Camera-type eye (tissue), 1 donor: ENCODE results near the gene GNPAT. TPM values are rescaled to one million over a fixed set of nuclear protein-coding genes. Genes with fewer than 3 reads are reported as not detected.

ENCODE experiments used
- total RNA-seq: library from RNA; depleted of rRNA; stranded (reverse); fragments of >200 nt; gene quantifications from one replicate; pipeline ENCODE4 v1.2.3, GENCODE V29; 2014

GNPAT gene
- 44.4 TPM for total RNA-seq

GRCh38 chr1:231240883-231241735 is at the start of gene GNPAT:
Gene GNPAT (plus strand): TSS chr1:231241212. CDS start chr1:231241379, 167 bp downstream.

Other genes starting within 250 kb of the GNPAT start
- gene FAM89A, start 201.0 kb upstream of the GNPAT start, total RNA-seq = 42.7 TPM
- gene TRIM67, start 79.2 kb upstream of the GNPAT start, total RNA-seq = 31.0 TPM
- gene EXOC8, start 96.6 kb downstream of the GNPAT start, total RNA-seq = 27.1 TPM
- 19.2 TPM for gene SPRTN, start 97.1 kb downstream of the GNPAT start, total RNA-seq
- gene EGLN1, start 181.1 kb downstream of the GNPAT start, total RNA-seq = 60.5 TPM